ENCODE data around the gene ACAP1. TPM values are rescaled to one million over a fixed set of nuclear protein-coding genes. Genes with fewer than 3 reads are reported as not detected.
A peak's percentile ranks its signal among the peaks of the same experiment; 100 is the strongest.

ACAP1 gene
- total RNA-seq, 1 donor from 2014 or later, result 1.3 TPM

- Mint-ChIP-seq H3K4me1 (peaks cover 40% of the 10 kb centered on the region), H3K27me3 (ENCODE audit: low read depth) (no peaks in the 10 kb centered on the region)
- TF ChIP-seq CTCF (conservative IDR thresholded peaks at IDR 0.05), result peak; percentile 65
Measured at GRCh38 chr17:7352503-7352889, 16.2 kb downstream of the ACAP1 start.

GRCh38 chr17:7352910-7353635 is 16.7 kb downstream of the ACAP1 start:
- H3K4me3 Mint-ChIP-seq, result peak overlapping the region; percentile 85
- H3K27ac Mint-ChIP-seq (ENCODE audit: unreplicated experiment), result no peak overlapping the region
- peaks cover 40% of the 10 kb centered on the region for H3K4me1 Mint-ChIP-seq
- DNase-seq (ENCODE audit: low read depth, low spot score), result no peak
- no peak for TF ChIP-seq CTCF (conservative IDR thresholded peaks at IDR 0.05)
- H3K36me3 Mint-ChIP-seq (ENCODE audit: low read depth), result no peaks in the 10 kb centered on the region
- H3K9me3 Mint-ChIP-seq, result no peaks in the 10 kb centered on the region
- H3K27me3 Mint-ChIP-seq (ENCODE audit: low read depth), result no peaks in the 10 kb centered on the region

More at GRCh38 chr17:7352503-7352889, 16.2 kb downstream of the ACAP1 start:
- Mint-ChIP-seq H3K9me3 (no peaks in the 10 kb centered on the region), H3K27ac (ENCODE audit: unreplicated experiment) (peak overlapping the region; percentile 71), H3K4me3 (peak overlapping the region; percentile 85), H3K36me3 (ENCODE audit: low read depth) (no peaks in the 10 kb centered on the region)
- no peak for DNase-seq (ENCODE audit: low read depth, low spot score)

- peak; percentile 32 for DNase-seq (ENCODE audit: low read depth, low spot score)
- peaks cover 40% of the 10 kb centered on the region for H3K4me1 Mint-ChIP-seq
- TF ChIP-seq CTCF (conservative IDR thresholded peaks at IDR 0.05), result no peak
- H3K36me3 Mint-ChIP-seq (ENCODE audit: low read depth), result no peaks in the 10 kb centered on the region
- H3K27ac Mint-ChIP-seq (ENCODE audit: unreplicated experiment), result peak overlapping the region; percentile 29
- H3K27me3 Mint-ChIP-seq (ENCODE audit: low read depth), result no peaks in the 10 kb centered on the region
- H3K4me3 Mint-ChIP-seq, result peak overlapping the region; percentile 72
- no peaks in the 10 kb centered on the region for H3K9me3 Mint-ChIP-seq
Measured at GRCh38 chr17:7354262-7354843, 18.0 kb downstream of the ACAP1 start.

- Mint-ChIP-seq H3K27me3 (ENCODE audit: low read depth) (no peaks in the 10 kb centered on the region), H3K36me3 (ENCODE audit: low read depth) (no peaks in the 10 kb centered on the region), H3K27ac (ENCODE audit: unreplicated experiment) (peak within 1 kb of the TSS; percentile 29), H3K4me3 (peak within 1 kb of the TSS; percentile 72), H3K4me1 (peaks cover 33% of the 10 kb centered on the region), H3K9me3 (no peaks in the 10 kb centered on the region)
- no peak for DNase-seq (ENCODE audit: low read depth, low spot score)
- TF ChIP-seq CTCF (conservative IDR thresholded peaks at IDR 0.05), result no peak
Measured at GRCh38 chr17:7355053-7355452, 18.7 kb downstream of the ACAP1 start, which contains the start of gene TMEM95. Gene TMEM95 (plus strand): TSS chr17:7355156. CDS start chr17:7355205, 49 bp downstream.

- H3K36me3 Mint-ChIP-seq (ENCODE audit: low read depth), result no peaks in the 10 kb centered on the region
- no peaks in the 10 kb centered on the region for H3K27me3 Mint-ChIP-seq (ENCODE audit: low read depth)
- TF ChIP-seq CTCF (conservative IDR thresholded peaks at IDR 0.05), result no peak
- DNase-seq (ENCODE audit: low read depth, low spot score), result no peak
- peaks cover 28% of the 10 kb centered on the region for H3K4me1 Mint-ChIP-seq
- H3K4me3 Mint-ChIP-seq, result no peak overlapping the region
- H3K9me3 Mint-ChIP-seq, result no peaks in the 10 kb centered on the region
- no peak overlapping the region for H3K27ac Mint-ChIP-seq (ENCODE audit: unreplicated experiment)
Measured at GRCh38 chr17:7355573-7355972, 19.2 kb downstream of the ACAP1 start.
